ENCODE data around the gene KRT76.

KRT76 gene

GRCh38 chr12:52771505-52771904 is 5.6 kb downstream of the KRT76 start:
- ChIA-PET CTCF (no interaction called here), POLR2A (no interaction called here)
- TF ChIP-seq TARDBP (IDR thresholded peaks at IDR 0.05) (no peak), CTBP1 (IDR thresholded peaks at IDR 0.05; ENCODE audit: borderline replicate concordance) (no peak), BHLHE40 (IDR thresholded peaks at IDR 0.05; ENCODE audit: borderline replicate concordance) (no peak), FOXA1 (IDR thresholded peaks at IDR 0.05) (no peak), LEF1 (IDR thresholded peaks at IDR 0.05; ENCODE audit: borderline replicate concordance) (no peak), ARNT (IDR thresholded peaks at IDR 0.05) (no peak), SUZ12 (IDR thresholded peaks at IDR 0.05) (no peak)
- no peak for DNase-seq (ENCODE audit: extremely low spot score)

- no peak for TF ChIP-seq NFRKB (IDR thresholded peaks at IDR 0.05)
- no peak for TF ChIP-seq ZNF384 (IDR thresholded peaks at IDR 0.05)
- TF ChIP-seq CTBP1 (IDR thresholded peaks at IDR 0.05; ENCODE audit: borderline replicate concordance), result no peak
- no peak for TF ChIP-seq FOXK2 (IDR thresholded peaks at IDR 0.05)
- no peak for TF ChIP-seq BHLHE40 (IDR thresholded peaks at IDR 0.05; ENCODE audit: borderline replicate concordance)
- no peak for TF ChIP-seq L3MBTL2 (conservative IDR thresholded peaks at IDR 0.05)
- TF ChIP-seq HDGF (IDR thresholded peaks at IDR 0.05; ENCODE audit: borderline replicate concordance), result no peak
- TF ChIP-seq LEF1 (IDR thresholded peaks at IDR 0.05; ENCODE audit: borderline replicate concordance), result no peak
- TF ChIP-seq ARNT (IDR thresholded peaks at IDR 0.05), result no peak
- no peak for TF ChIP-seq SUZ12 (IDR thresholded peaks at IDR 0.05)
- TF ChIP-seq TARDBP (IDR thresholded peaks at IDR 0.05), result no peak
- no peak for TF ChIP-seq SP1 (IDR thresholded peaks at IDR 0.05)
- TF ChIP-seq FOXM1 (IDR thresholded peaks at IDR 0.05; ENCODE audit: borderline replicate concordance), result no peak
- no peak for TF ChIP-seq FOXA1 (IDR thresholded peaks at IDR 0.05)
- TF ChIP-seq PKNOX1 (IDR thresholded peaks at IDR 0.05), result no peak
- no peak for TF ChIP-seq ELF4 (IDR thresholded peaks at IDR 0.05)
- CTCF ChIA-PET, result no interaction called here
Measured at GRCh38 chr12:52771088-52771487, 6.1 kb downstream of the KRT76 start.

GRCh38 chr12:52769946-52770345 is 7.2 kb downstream of the KRT76 start:
- DNase-seq (ENCODE audit: extremely low spot score), result no peak
- ChIA-PET CTCF (no interaction called here), POLR2A (no interaction called here)
- TF ChIP-seq HDGF (IDR thresholded peaks at IDR 0.05; ENCODE audit: borderline replicate concordance) (no peak), FOXA1 (IDR thresholded peaks at IDR 0.05) (no peak), ELF4 (IDR thresholded peaks at IDR 0.05) (no peak), TARDBP (IDR thresholded peaks at IDR 0.05) (no peak), NFRKB (IDR thresholded peaks at IDR 0.05) (no peak), FOXK2 (IDR thresholded peaks at IDR 0.05) (no peak), SUZ12 (IDR thresholded peaks at IDR 0.05) (no peak), ARNT (IDR thresholded peaks at IDR 0.05) (no peak), SP1 (IDR thresholded peaks at IDR 0.05) (no peak), CTBP1 (IDR thresholded peaks at IDR 0.05; ENCODE audit: borderline replicate concordance) (no peak), ZNF384 (IDR thresholded peaks at IDR 0.05) (no peak), FOXM1 (IDR thresholded peaks at IDR 0.05; ENCODE audit: borderline replicate concordance) (no peak), PKNOX1 (IDR thresholded peaks at IDR 0.05) (no peak), L3MBTL2 (conservative IDR thresholded peaks at IDR 0.05) (no peak), BHLHE40 (IDR thresholded peaks at IDR 0.05; ENCODE audit: borderline replicate concordance) (no peak), LEF1 (IDR thresholded peaks at IDR 0.05; ENCODE audit: borderline replicate concordance) (no peak)

More at GRCh38 chr12:52771088-52771487, 6.1 kb downstream of the KRT76 start:
- POLR2A ChIA-PET, result no interaction called here
- DNase-seq (ENCODE audit: extremely low spot score), result no peak

- DNase-seq (ENCODE audit: extremely low spot score), result no peak
- CTCF ChIA-PET, result no interaction called here
- TF ChIP-seq TARDBP (IDR thresholded peaks at IDR 0.05), result no peak
- TF ChIP-seq CTBP1 (IDR thresholded peaks at IDR 0.05; ENCODE audit: borderline replicate concordance), result no peak
- TF ChIP-seq SP1 (IDR thresholded peaks at IDR 0.05), result no peak
- no peak for TF ChIP-seq LEF1 (IDR thresholded peaks at IDR 0.05; ENCODE audit: borderline replicate concordance)
- no peak for TF ChIP-seq ZNF384 (IDR thresholded peaks at IDR 0.05)
- POLR2A ChIA-PET, result no interaction called here
Measured at GRCh38 chr12:52769354-52769753, 7.8 kb downstream of the KRT76 start.

GRCh38 chr12:52768479-52769200 is 8.5 kb downstream of the KRT76 start:
- DNase-seq (ENCODE audit: extremely low spot score), result no peak
- ChIA-PET POLR2A (no interaction called here), CTCF (no interaction called here)
- TF ChIP-seq FOXK2 (IDR thresholded peaks at IDR 0.05) (no peak), ELF4 (IDR thresholded peaks at IDR 0.05) (no peak)

- no peak for DNase-seq (ENCODE audit: extremely low spot score)
- CTCF ChIA-PET, result no interaction called here
- TF ChIP-seq TARDBP (IDR thresholded peaks at IDR 0.05), result no peak
- no peak for TF ChIP-seq FOXA1 (IDR thresholded peaks at IDR 0.05)
- TF ChIP-seq ELF4 (IDR thresholded peaks at IDR 0.05), result no peak
- TF ChIP-seq FOXM1 (IDR thresholded peaks at IDR 0.05; ENCODE audit: borderline replicate concordance), result no peak
- TF ChIP-seq L3MBTL2 (conservative IDR thresholded peaks at IDR 0.05), result no peak
- TF ChIP-seq LEF1 (IDR thresholded peaks at IDR 0.05; ENCODE audit: borderline replicate concordance), result no peak
- no peak for TF ChIP-seq ZNF384 (IDR thresholded peaks at IDR 0.05)
- no peak for TF ChIP-seq BHLHE40 (IDR thresholded peaks at IDR 0.05; ENCODE audit: borderline replicate concordance)
- no peak for TF ChIP-seq CTBP1 (IDR thresholded peaks at IDR 0.05; ENCODE audit: borderline replicate concordance)
- no peak for TF ChIP-seq NFRKB (IDR thresholded peaks at IDR 0.05)
- TF ChIP-seq ARNT (IDR thresholded peaks at IDR 0.05), result no peak
- no peak for TF ChIP-seq PKNOX1 (IDR thresholded peaks at IDR 0.05)
- TF ChIP-seq FOXK2 (IDR thresholded peaks at IDR 0.05), result no peak
- no peak for TF ChIP-seq HDGF (IDR thresholded peaks at IDR 0.05; ENCODE audit: borderline replicate concordance)
- TF ChIP-seq SP1 (IDR thresholded peaks at IDR 0.05), result no peak
- no peak for TF ChIP-seq SUZ12 (IDR thresholded peaks at IDR 0.05)
- POLR2A ChIA-PET, result no interaction called here
Measured at GRCh38 chr12:52767427-52767826, 9.7 kb downstream of the KRT76 start.

Data from HEK293T (cell line).